Activated CD4-positive, alpha-beta T cell treated with anti-CD3 and anti-CD28 coated beads, Interleukin-2, amount 10 ng/mL, durations not matched to agents 7 days and 5 days (primary cell): Measurements from ENCODE around the gene DENND1A. TPM values are rescaled to one million over a fixed set of nuclear protein-coding genes. Genes with fewer than 3 reads are reported as not detected.

Source experiments
- CTCF ChIA-PET: fragments of 350-600 bp; sonication (Branson Sonifier 250); formaldehyde crosslinking; loops from one replicate; lab custom pipeline; 2021; ENCODE audit warnings: antibody characterized with exemption; lab: Charles Lee
- POLR2A ChIA-PET: fragments of 350-600 bp; sonication (Branson Sonifier 250); formaldehyde crosslinking; loops from one replicate; lab custom pipeline; 2021; ENCODE audit warnings: antibody characterized with exemption; lab: Charles Lee
- DNase-seq: peaks from one replicate; pipeline ENCODE4 v3.0.0-alpha.2; 2020
- H3K27ac Mint-ChIP-seq: one replicate; pipeline ENCODE4 v1.8.0; 2021; ENCODE audit warnings: mild to moderate bottlenecking, moderate library complexity, mixed read lengths
- H3K27me3 Mint-ChIP-seq: one replicate; pipeline ENCODE4 v1.8.0; 2021; ENCODE audit warnings: mixed read lengths
- H3K36me3 Mint-ChIP-seq: one replicate; pipeline ENCODE4 v1.8.0; 2021; ENCODE audit warnings: low read depth, mixed read lengths
- H3K4me1 Mint-ChIP-seq: one replicate; pipeline ENCODE4 v1.8.0; 2021; ENCODE audit warnings: mixed read lengths
- H3K4me3 Mint-ChIP-seq: one replicate; pipeline ENCODE4 v1.8.0; 2021; ENCODE audit warnings: mild to moderate bottlenecking, moderate library complexity, mixed read lengths
- H3K9me3 Mint-ChIP-seq: one replicate; pipeline ENCODE4 v1.8.0; 2021; ENCODE audit warnings: mixed read lengths
- total RNA-seq, 2 experiments: library from RNA; stranded (reverse); gene quantifications; one replicate each; pipeline ENCODE4 v1.2.3, GENCODE V29; 2021

DENND1A gene
- total RNA-seq, 2 experiments from 2014 or later: 15.5 to 21.2 TPM

GRCh38 chr9:123814496-123814895 lies 115.4 kb downstream of the DENND1A start:
- H3K9me3 Mint-ChIP-seq: no peaks in the 10 kb centered on the region
- H3K4me1 Mint-ChIP-seq: no peaks in the 10 kb centered on the region
- no peak for DNase-seq
- no peaks in the 10 kb centered on the region for H3K36me3 Mint-ChIP-seq
- no peak overlapping the region for H3K27ac Mint-ChIP-seq
- ChIA-PET POLR2A (no interaction called here), CTCF (no interaction called here)
- H3K27me3 Mint-ChIP-seq: no peaks in the 10 kb centered on the region
- no peak overlapping the region for H3K4me3 Mint-ChIP-seq

GRCh38 chr9:123812984-123813383 lies 116.9 kb downstream of the DENND1A start:
- no peak overlapping the region for H3K27ac Mint-ChIP-seq
- DNase-seq: no peak
- no peaks in the 10 kb centered on the region for H3K36me3 Mint-ChIP-seq
- ChIA-PET POLR2A (no interaction called here), CTCF (no interaction called here)
- H3K27me3 Mint-ChIP-seq: no peaks in the 10 kb centered on the region
- H3K4me1 Mint-ChIP-seq: no peaks in the 10 kb centered on the region
- H3K4me3 Mint-ChIP-seq: no peak overlapping the region
- H3K9me3 Mint-ChIP-seq: no peaks in the 10 kb centered on the region

- Mint-ChIP-seq H3K36me3 (no peaks in the 10 kb centered on the region), H3K4me1 (no peaks in the 10 kb centered on the region), H3K27me3 (no peaks in the 10 kb centered on the region), H3K27ac (no peak overlapping the region), H3K4me3 (no peak overlapping the region), H3K9me3 (no peaks in the 10 kb centered on the region)
- ChIA-PET POLR2A (no interaction called here), CTCF (no interaction called here)
- no peak for DNase-seq
Measured at GRCh38 chr9:123807251-123807650, 122.7 kb downstream of the DENND1A start.

- no peaks in the 10 kb centered on the region for H3K36me3 Mint-ChIP-seq
- no peak overlapping the region for H3K4me3 Mint-ChIP-seq
- no peaks in the 10 kb centered on the region for H3K27me3 Mint-ChIP-seq
- no peaks in the 10 kb centered on the region for H3K9me3 Mint-ChIP-seq
- H3K27ac Mint-ChIP-seq: no peak overlapping the region
- no peak for DNase-seq
- CTCF ChIA-PET: no interaction called here
- POLR2A ChIA-PET: no interaction called here
- no peaks in the 10 kb centered on the region for H3K4me1 Mint-ChIP-seq
Measured at GRCh38 chr9:123806829-123807228, 123.1 kb downstream of the DENND1A start.

- ChIA-PET CTCF (no interaction called here), POLR2A (no interaction called here)
- Mint-ChIP-seq H3K9me3 (no peaks in the 10 kb centered on the region), H3K27ac (no peak overlapping the region), H3K27me3 (no peaks in the 10 kb centered on the region), H3K4me3 (no peak overlapping the region), H3K36me3 (no peaks in the 10 kb centered on the region), H3K4me1 (peaks cover 11% of the 10 kb centered on the region)
- DNase-seq: no peak
Measured at GRCh38 chr9:123798195-123798594, 131.7 kb downstream of the DENND1A start.

GRCh38 chr9:123796618-123797484 lies 133.1 kb downstream of the DENND1A start:
- no peak for DNase-seq
- Mint-ChIP-seq H3K36me3 (no peaks in the 10 kb centered on the region), H3K4me1 (peaks cover 11% of the 10 kb centered on the region), H3K27me3 (no peaks in the 10 kb centered on the region), H3K27ac (no peak overlapping the region), H3K4me3 (peak overlapping the region; percentile 19), H3K9me3 (no peaks in the 10 kb centered on the region)
- POLR2A ChIA-PET: no interaction called here
- CTCF ChIA-PET: no interaction called here

- CTCF ChIA-PET: no interaction called here
- POLR2A ChIA-PET: no interaction called here
- H3K4me3 Mint-ChIP-seq: no peak overlapping the region
- H3K36me3 Mint-ChIP-seq: no peaks in the 10 kb centered on the region
- DNase-seq: no peak
- no peak overlapping the region for H3K27ac Mint-ChIP-seq
- H3K9me3 Mint-ChIP-seq: no peaks in the 10 kb centered on the region
- H3K4me1 Mint-ChIP-seq: peaks cover 11% of the 10 kb centered on the region
- no peaks in the 10 kb centered on the region for H3K27me3 Mint-ChIP-seq
Measured at GRCh38 chr9:123796094-123796493, 133.8 kb downstream of the DENND1A start.

GRCh38 chr9:123795336-123795735 lies 134.6 kb downstream of the DENND1A start:
- no peak for DNase-seq
- ChIA-PET CTCF (no interaction called here), POLR2A (no interaction called here)
- no peaks in the 10 kb centered on the region for H3K9me3 Mint-ChIP-seq
- no peak overlapping the region for H3K27ac Mint-ChIP-seq
- no peaks in the 10 kb centered on the region for H3K27me3 Mint-ChIP-seq
- H3K36me3 Mint-ChIP-seq: no peaks in the 10 kb centered on the region
- no peak overlapping the region for H3K4me3 Mint-ChIP-seq
- H3K4me1 Mint-ChIP-seq: peaks cover 11% of the 10 kb centered on the region

- POLR2A ChIA-PET: no interaction called here
- DNase-seq: no peak
- H3K4me1 Mint-ChIP-seq: peaks cover 11% of the 10 kb centered on the region
- H3K4me3 Mint-ChIP-seq: no peak overlapping the region
- no peaks in the 10 kb centered on the region for H3K9me3 Mint-ChIP-seq
- H3K27me3 Mint-ChIP-seq: no peaks in the 10 kb centered on the region
- H3K27ac Mint-ChIP-seq: no peak overlapping the region
- CTCF ChIA-PET: no interaction called here
- H3K36me3 Mint-ChIP-seq: no peaks in the 10 kb centered on the region
Measured at GRCh38 chr9:123792501-123792900, 137.4 kb downstream of the DENND1A start.

- ChIA-PET CTCF (no interaction called here), POLR2A (no interaction called here)
- no peak overlapping the region for H3K4me3 Mint-ChIP-seq
- H3K9me3 Mint-ChIP-seq: no peaks in the 10 kb centered on the region
- no peaks in the 10 kb centered on the region for H3K36me3 Mint-ChIP-seq
- H3K27ac Mint-ChIP-seq: no peak overlapping the region
- no peaks in the 10 kb centered on the region for H3K4me1 Mint-ChIP-seq
- DNase-seq: no peak
- no peaks in the 10 kb centered on the region for H3K27me3 Mint-ChIP-seq
Measured at GRCh38 chr9:123789554-123790292, 140.2 kb downstream of the DENND1A start.

GRCh38 chr9:123787416-123787815 lies 142.5 kb downstream of the DENND1A start:
- POLR2A ChIA-PET: no interaction called here
- H3K27ac Mint-ChIP-seq: no peak overlapping the region
- CTCF ChIA-PET: no interaction called here
- no peaks in the 10 kb centered on the region for H3K27me3 Mint-ChIP-seq
- DNase-seq: no peak
- H3K4me3 Mint-ChIP-seq: no peak overlapping the region
- H3K4me1 Mint-ChIP-seq: no peaks in the 10 kb centered on the region
- H3K36me3 Mint-ChIP-seq: no peaks in the 10 kb centered on the region
- no peaks in the 10 kb centered on the region for H3K9me3 Mint-ChIP-seq

- H3K27ac Mint-ChIP-seq: no peak overlapping the region
- POLR2A ChIA-PET: no interaction called here
- H3K9me3 Mint-ChIP-seq: no peaks in the 10 kb centered on the region
- no peak overlapping the region for H3K4me3 Mint-ChIP-seq
- no peaks in the 10 kb centered on the region for H3K4me1 Mint-ChIP-seq
- DNase-seq: no peak
- CTCF ChIA-PET: interaction anchor here (0.7 kb wide), 1 partner anchor 92 kb away, joined by 3 read pairs; no protein-coding TSS in a partner anchor
- H3K27me3 Mint-ChIP-seq: no peaks in the 10 kb centered on the region
- no peaks in the 10 kb centered on the region for H3K36me3 Mint-ChIP-seq
Measured at GRCh38 chr9:123784518-123784917, 145.4 kb downstream of the DENND1A start.

- H3K4me1 Mint-ChIP-seq: peaks cover 4% of the 10 kb centered on the region
- ChIA-PET CTCF (no interaction called here), POLR2A (no interaction called here)
- H3K4me3 Mint-ChIP-seq: no peak overlapping the region
- H3K27me3 Mint-ChIP-seq: no peaks in the 10 kb centered on the region
- no peak overlapping the region for H3K27ac Mint-ChIP-seq
- H3K36me3 Mint-ChIP-seq: no peaks in the 10 kb centered on the region
- DNase-seq: no peak
- H3K9me3 Mint-ChIP-seq: no peaks in the 10 kb centered on the region
Measured at GRCh38 chr9:123778232-123778902, 151.6 kb downstream of the DENND1A start.
